H9 (cell line): Measurements from ENCODE around the gene KTI12. TPM values are rescaled to one million over a fixed set of nuclear protein-coding genes. Genes with fewer than 3 reads are reported as not detected.
"Not testable (repeated sequence)": the region's sequence is repeated elsewhere in the genome, so short reads cannot be mapped to it uniquely, and the experiment has no call there.

Source experiments
- DNase-seq: peaks from one replicate; pipeline ENCODE4 v3.0.0-alpha.2; 2017
- H2AFZ ChIP-seq: one replicate; pipeline ENCODE4 v1.6.1; 2013; ENCODE audit warnings: mild to moderate bottlenecking, low read length, control low read depth, moderate library complexity
- H2AK5ac ChIP-seq: 2 replicates; pipeline ENCODE4 v1.6.1; 2013; ENCODE audit warnings: low read length, control low read depth, mixed read lengths; ENCODE audit not compliant: insufficient read length
- H2BK120ac ChIP-seq: one replicate; pipeline ENCODE4 v1.6.1; 2013; ENCODE audit warnings: low read depth, mild to moderate bottlenecking, low read length, control low read depth, inconsistent platforms; ENCODE audit not compliant: poor library complexity, severe bottlenecking
- H2BK12ac ChIP-seq: 2 replicates; pipeline ENCODE4 v1.6.1; 2013; ENCODE audit warnings: low read length, control low read depth, mixed read lengths, low read depth; ENCODE audit not compliant: insufficient read length
- H2BK15ac ChIP-seq: 2 replicates; pipeline ENCODE4 v1.6.1; 2013; ENCODE audit warnings: low read depth, low read length, control low read depth
- H2BK20ac ChIP-seq: one replicate; pipeline ENCODE4 v1.6.1; 2013; ENCODE audit warnings: low read depth, mild to moderate bottlenecking, low read length, control low read depth, inconsistent platforms; ENCODE audit not compliant: poor library complexity, severe bottlenecking
- H2BK5ac ChIP-seq: 2 replicates; pipeline ENCODE4 v1.6.1; 2013; ENCODE audit warnings: low read length, control low read depth, mixed read lengths; ENCODE audit not compliant: insufficient read length
- H3K14ac ChIP-seq: 2 replicates; pipeline ENCODE4 v1.6.1; 2013; ENCODE audit warnings: low read length, control low read depth; ENCODE audit not compliant: insufficient read depth
- H3K18ac ChIP-seq: 2 replicates; pipeline ENCODE4 v1.6.1; 2013; ENCODE audit warnings: low read depth, mild to moderate bottlenecking, mixed read lengths, low read length, control low read depth; ENCODE audit not compliant: insufficient read length
- H3K23ac ChIP-seq: 2 replicates; pipeline ENCODE4 v1.6.1; 2013; ENCODE audit warnings: low read length, control low read depth, mixed read lengths, low read depth; ENCODE audit not compliant: insufficient read length
- H3K23me2 ChIP-seq: 2 replicates; pipeline ENCODE4 v1.6.1; 2013; ENCODE audit warnings: low read depth, mild to moderate bottlenecking, mixed read lengths, low read length, control low read depth; ENCODE audit not compliant: insufficient read length, poor library complexity, severe bottlenecking
- H3K27ac ChIP-seq: 2 replicates; pipeline ENCODE4 v1.5.1; 2013; ENCODE audit warnings: low read length, control low read depth, mixed read lengths, low read depth; ENCODE audit not compliant: insufficient read length
- H3K27me3 ChIP-seq: 2 replicates; pipeline ENCODE4 v1.6.1; 2013; ENCODE audit warnings: low read length, control low read depth, inconsistent platforms; ENCODE audit not compliant: insufficient read depth
- H3K4ac ChIP-seq: 2 replicates; pipeline ENCODE4 v1.6.1; 2013; ENCODE audit warnings: low read depth, mild to moderate bottlenecking, control low read depth, inconsistent platforms, low read length, moderate library complexity
- H3K4me1 ChIP-seq: 2 replicates; pipeline ENCODE4 v1.6.1; 2013; ENCODE audit warnings: low read length, control low read depth, inconsistent platforms; ENCODE audit not compliant: insufficient read depth
- H3K4me2 ChIP-seq: 2 replicates; pipeline ENCODE4 v1.6.1; 2013; ENCODE audit warnings: low read length, control low read depth, mixed read lengths; ENCODE audit not compliant: insufficient read length, insufficient read depth
- H3K56ac ChIP-seq: 2 replicates; pipeline ENCODE4 v1.6.1; 2013; ENCODE audit warnings: low read depth, mild to moderate bottlenecking, mixed read lengths, low read length, control low read depth; ENCODE audit not compliant: insufficient read length
- H3K79me1 ChIP-seq: 2 replicates; pipeline ENCODE4 v1.6.1; 2013; ENCODE audit warnings: low read depth, mild to moderate bottlenecking, moderate library complexity, low read length, control low read depth, inconsistent platforms; ENCODE audit not compliant: insufficient read depth, poor library complexity, severe bottlenecking
- H3K79me2 ChIP-seq: 2 replicates; pipeline ENCODE4 v1.6.1; 2013; ENCODE audit warnings: low read length, control low read depth, inconsistent platforms; ENCODE audit not compliant: insufficient read depth
- H3K9ac ChIP-seq: 2 replicates; pipeline ENCODE4 v1.6.1; 2013; ENCODE audit warnings: low read length, control low read depth, mixed read lengths; ENCODE audit not compliant: insufficient read length; ENCODE audit errors: extremely low read depth
- H3K9me3 ChIP-seq: one replicate; pipeline ENCODE4 v1.6.1; 2013; ENCODE audit warnings: low read depth, low read length, inconsistent platforms; ENCODE audit not compliant: control insufficient read depth
- H3T11ph ChIP-seq: one replicate; pipeline ENCODE4 v1.6.1; 2013; ENCODE audit warnings: mild to moderate bottlenecking, low read length, control low read depth, inconsistent platforms
- H4K20me1 ChIP-seq: one replicate; pipeline ENCODE4 v1.6.1; 2013; ENCODE audit not compliant: control insufficient read depth, insufficient read length, insufficient read depth
- H4K5ac ChIP-seq: 2 replicates; pipeline ENCODE4 v1.6.1; 2013; ENCODE audit warnings: low read depth, mild to moderate bottlenecking, mixed read lengths, low read length, control low read depth; ENCODE audit not compliant: insufficient read length
- H4K8ac ChIP-seq: replicated peaks from 2 replicates; pipeline ENCODE4 v1.6.1; 2013; ENCODE audit warnings: low read length, control low read depth, mixed read lengths, low read depth; ENCODE audit not compliant: insufficient read length
- H4K91ac ChIP-seq: 2 replicates; pipeline ENCODE4 v1.6.1; 2013; ENCODE audit warnings: low read depth, mild to moderate bottlenecking, moderate library complexity, mixed read lengths, low read length, control low read depth; ENCODE audit not compliant: insufficient read length
- H3K27ac Mint-ChIP-seq, 3 experiments: 2 replicates in 2 of 3; 3 replicates in 1 of 3; pipeline ENCODE4 v1.8.0; 2020 to 2021; ENCODE audit warnings: mixed read lengths in 3 of 3, mild to moderate bottlenecking in 1 of 3, moderate library complexity in 1 of 3
- H3K27me3 Mint-ChIP-seq: 2 replicates; pipeline ENCODE4 v1.8.0; 2021; ENCODE audit warnings: low read depth, mild to moderate bottlenecking, moderate library complexity, mixed read lengths
- H3K36me3 Mint-ChIP-seq, 3 experiments: 2 replicates in 2 of 3; 3 replicates in 1 of 3; pipeline ENCODE4 v1.8.0; 2020 to 2021; ENCODE audit warnings: low read depth in 3 of 3, mixed read lengths in 3 of 3; ENCODE audit not compliant: insufficient read depth in 1 of 3
- H3K4me1 Mint-ChIP-seq, 2 experiments: 2 replicates each; pipeline ENCODE4 v1.8.0; 2020; ENCODE audit warnings: mixed read lengths in 2 of 2
- H3K4me3 Mint-ChIP-seq, 2 experiments: 2 replicates in 1 of 2; 3 replicates in 1 of 2; pipeline ENCODE4 v1.8.0; 2020 to 2021; ENCODE audit warnings: mild to moderate bottlenecking in 2 of 2, mixed read lengths in 2 of 2, moderate library complexity in 1 of 2
- H3K9me3 Mint-ChIP-seq, 2 experiments: 2 replicates in 1 of 2; 3 replicates in 1 of 2; pipeline ENCODE4 v1.8.0; 2020; ENCODE audit warnings: mild to moderate bottlenecking in 2 of 2, mixed read lengths in 2 of 2, moderate library complexity in 1 of 2
- WGBS: extraction: QIAGEN DNeasy Blood & Tissue Kit; methylation state at CpG from one replicate; pipeline ENCODE4 v1.1.7; 2013; ENCODE audit warnings: missing lambda C conversion rate, low lambda C conversion rate, mixed read lengths; ENCODE audit not compliant: insufficient read length; ENCODE audit errors: extremely low coverage; 5-methylcytosine and 5-hydroxymethylcytosine counted together
- total RNA-seq: library from RNA; stranded (reverse); gene quantifications from 2 replicates; pipeline ENCODE4 v1.2.1, GENCODE V29; 2021

The KTI12 gene
- total RNA-seq, 1 experiment from 2014 or later, result 16.7 TPM

DNA sequence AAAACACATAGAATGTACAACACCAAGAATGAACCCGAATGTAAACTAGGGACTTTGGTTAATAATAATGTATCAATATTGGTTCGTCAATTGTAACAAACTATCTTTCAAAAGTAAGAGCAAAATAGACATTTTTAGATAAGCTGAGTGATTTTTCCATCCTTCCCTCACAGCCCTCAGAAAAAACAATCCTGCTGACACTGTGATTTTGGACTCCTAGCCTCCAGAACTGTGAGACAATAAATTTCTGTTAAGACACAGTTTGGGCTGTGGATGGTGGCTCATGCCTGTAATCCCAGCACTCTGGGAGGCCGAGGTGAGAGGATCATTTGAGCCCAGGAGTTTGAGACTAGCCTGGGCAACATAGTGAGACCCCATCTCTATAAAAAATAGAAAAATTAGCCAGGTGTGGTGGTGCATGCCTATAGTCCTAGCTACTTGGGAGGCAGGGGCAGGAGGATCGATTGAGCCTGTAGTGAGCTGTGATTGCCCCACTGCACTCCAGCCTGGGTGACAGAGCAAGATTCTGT lies 12.1 kb upstream of the KTI12 start:
- not testable (repeated sequence) for H3K27ac ChIP-seq, H3K4me2 ChIP-seq, H3K4me1 Mint-ChIP-seq, H3K27me3 ChIP-seq, H3K23ac ChIP-seq, H4K91ac ChIP-seq, H3K27ac Mint-ChIP-seq, H2BK120ac ChIP-seq, H3K9me3 Mint-ChIP-seq, H3K14ac ChIP-seq, H3K23me2 ChIP-seq, H3K4me3 Mint-ChIP-seq, H4K20me1 ChIP-seq, H3K9ac ChIP-seq, H3K79me1 ChIP-seq, H2AFZ ChIP-seq, H2BK20ac ChIP-seq, H2BK15ac ChIP-seq, H3K79me2 ChIP-seq, H3K56ac ChIP-seq, H3K18ac ChIP-seq, H3K27me3 Mint-ChIP-seq, H3K4me1 ChIP-seq, H4K8ac ChIP-seq, H2BK5ac ChIP-seq, H2AK5ac ChIP-seq, DNase-seq, H2BK12ac ChIP-seq, H3T11ph ChIP-seq, H3K4ac ChIP-seq, H4K5ac ChIP-seq, H3K9me3 ChIP-seq
- H3K36me3 Mint-ChIP-seq, result peaks cover 4 to 30% (median 30%) of the 10 kb centered on the region in 3 experiments; a peak in 6 of 7 replicates
- no CpG with 5 or more reads among the region's 4 CpGs for WGBS
